ENCODE measurements around the gene DDR1. TPM values are rescaled to one million over a fixed set of nuclear protein-coding genes. Genes with fewer than 3 reads are reported as not detected.

The DDR1 gene
- total RNA-seq, 4 donors from 2014 or later, result 149 to 322 (median 230) TPM

DNA sequence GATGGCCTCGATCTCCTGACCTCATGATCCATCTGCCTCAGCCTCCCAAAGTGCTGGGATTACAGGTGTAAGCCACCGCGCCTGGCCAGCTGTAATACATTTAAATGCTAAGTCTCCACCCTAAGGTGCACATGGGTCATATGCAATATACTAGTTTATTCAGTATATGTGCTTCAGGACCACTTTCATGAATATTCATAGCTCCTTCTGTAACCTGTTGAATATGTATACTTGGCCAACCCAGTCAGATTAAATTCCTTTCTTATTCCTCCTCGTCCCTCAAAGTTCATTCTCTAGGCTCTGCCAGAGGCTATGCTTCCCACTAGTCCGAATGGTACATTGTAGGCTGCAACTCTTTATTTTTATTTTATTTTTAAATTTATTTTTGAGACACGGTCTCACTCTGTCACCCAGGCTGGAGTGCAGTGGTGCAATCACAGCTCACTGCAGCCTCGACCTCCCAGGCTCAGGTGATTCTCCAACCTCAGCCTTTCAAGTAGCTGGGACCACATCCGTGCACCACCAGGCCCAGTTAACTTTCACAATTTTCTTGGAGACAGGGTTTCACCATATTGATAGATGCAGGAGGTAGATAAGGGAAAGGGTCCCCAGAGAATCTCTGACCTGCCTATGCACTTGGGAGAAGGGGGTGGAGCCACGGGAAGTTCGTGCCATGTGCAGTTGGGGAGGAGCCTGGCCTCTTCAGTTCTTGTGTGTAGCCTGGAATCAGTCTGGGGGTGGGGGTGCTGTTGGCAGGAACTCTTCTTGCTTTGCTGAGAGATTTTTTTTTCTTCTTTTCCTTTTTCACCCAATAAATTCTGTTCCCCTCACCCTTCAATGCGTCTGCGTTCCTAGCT lies 41.3 kb upstream of the DDR1 start:
- no peaks in the 10 kb centered on the region for H3K36me3 ChIP-seq
- peaks cover 0 to 34% (median 11%) of the 10 kb centered on the region in 4 donors for H3K4me1 ChIP-seq
- DNase-seq, result no peak
- no peak for TF ChIP-seq POLR2AphosphoS5 (IDR thresholded peaks at IDR 0.05)
- no peak for TF ChIP-seq CTCF (IDR thresholded peaks at IDR 0.05)
- no peak for TF ChIP-seq EP300 (IDR thresholded peaks at IDR 0.05; ENCODE audit: low read depth)
- TF ChIP-seq POLR2A (IDR thresholded peaks at IDR 0.05), result no peak
- H3K9me3 ChIP-seq, result no peaks in the 10 kb centered on the region
- H3K27ac ChIP-seq, result no peak overlapping the region
- intact Hi-C loops (cut with DNase I; ENCODE audit: low total_unique reads), result loop anchor here (5.0 kb wide), 1 partner anchor 679 kb away; no protein-coding TSS in a partner anchor
- no peak overlapping the region for H3K4me3 ChIP-seq
- in situ Hi-C loops (cut with MboI; ENCODE audit: low pct_ligation_motif_present in 1 of 4, low pct_unique_long_range_greater_than_20kb in 1 of 4, low sequenced_read_pairs in 3 of 4), result no loop called here
- 80 to 82% methylated on average over 11 to 12 of the region's 12 CpGs for WGBS, 2 donors (ENCODE audit: low coverage in 1 of 2)
- H3K27me3 ChIP-seq, result no peaks in the 10 kb centered on the region

GRCh38 chr6:30843611-30843998 lies 40.7 kb upstream of the DDR1 start:
- DNase-seq, result no peak

GRCh38 chr6:30844118-30844535 lies 40.2 kb upstream of the DDR1 start:
- no peaks in the 10 kb centered on the region for H3K27me3 ChIP-seq
- H3K36me3 ChIP-seq, result no peaks in the 10 kb centered on the region
- 97% methylated on average over 3 of the region's 3 CpGs; no CpG with 5 or more reads in 1 of the 2 donors for WGBS, 2 donors (ENCODE audit: low coverage in 1 of 2)
- H3K4me1 ChIP-seq, result peaks cover 0 to 31% (median 9%) of the 10 kb centered on the region in 4 donors
- no peak for TF ChIP-seq EP300 (IDR thresholded peaks at IDR 0.05; ENCODE audit: low read depth)
- no peak for TF ChIP-seq CTCF (IDR thresholded peaks at IDR 0.05)
- TF ChIP-seq POLR2A (IDR thresholded peaks at IDR 0.05), result no peak
- TF ChIP-seq POLR2AphosphoS5 (IDR thresholded peaks at IDR 0.05), result no peak
- H3K4me3 ChIP-seq, result no peak overlapping the region
- intact Hi-C loops (cut with DNase I; ENCODE audit: low total_unique reads), result loop anchor here (5.0 kb wide), 1 partner anchor 678 kb away; no protein-coding TSS in a partner anchor
- no peak for DNase-seq
- no peaks in the 10 kb centered on the region for H3K9me3 ChIP-seq
- H3K27ac ChIP-seq, result no peak overlapping the region
- in situ Hi-C loops (cut with MboI; ENCODE audit: low pct_ligation_motif_present in 1 of 4, low pct_unique_long_range_greater_than_20kb in 1 of 4, low sequenced_read_pairs in 3 of 4), result no loop called here

More at GRCh38 chr6:30843611-30843998, 40.7 kb upstream of the DDR1 start:
- Histone ChIP-seq H3K27me3 (no peaks in the 10 kb centered on the region), H3K27ac (no peak overlapping the region), H3K4me1 (peaks cover 0 to 34% (median 11%) of the 10 kb centered on the region in 4 donors), H3K4me3 (no peak overlapping the region), H3K9me3 (no peaks in the 10 kb centered on the region), H3K36me3 (no peaks in the 10 kb centered on the region)
- in situ Hi-C loops (cut with MboI; ENCODE audit: low pct_ligation_motif_present in 1 of 4, low pct_unique_long_range_greater_than_20kb in 1 of 4, low sequenced_read_pairs in 3 of 4) (no loop called here), intact Hi-C loops (cut with DNase I; ENCODE audit: low total_unique reads) (loop anchor here (5.0 kb wide), 1 partner anchor 679 kb away; no protein-coding TSS in a partner anchor)
- 46 to 60% methylated on average over 3 of the region's 3 CpGs for whole genome bisulfite sequencing, 2 donors (ENCODE audit: low coverage in 1 of 2)
- no peak for TF ChIP-seq CTCF (IDR thresholded peaks at IDR 0.05)

DNA sequence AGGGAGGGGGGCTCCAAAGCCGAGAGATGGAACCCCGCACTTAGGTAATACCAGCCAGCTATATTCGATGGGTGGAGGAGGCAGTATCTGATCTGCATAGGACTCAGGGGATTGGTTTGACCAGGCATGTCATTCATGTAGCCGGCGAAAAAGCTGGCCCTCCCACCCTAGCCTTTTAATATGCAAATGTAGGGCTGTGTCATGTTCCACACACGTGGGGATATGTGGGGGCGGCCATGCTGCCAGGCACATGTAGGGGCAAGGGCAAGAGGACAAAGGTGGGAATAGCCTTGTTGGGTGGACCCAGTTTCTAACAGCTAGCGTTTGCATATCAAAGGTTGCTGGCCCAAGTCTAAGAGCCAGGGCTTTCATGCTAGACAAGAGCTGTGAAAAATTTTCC lies 39.1 kb upstream of the DDR1 start:
- no peak overlapping the region for H3K4me3 ChIP-seq
- H3K9me3 ChIP-seq, result no peaks in the 10 kb centered on the region
- TF ChIP-seq POLR2AphosphoS5 (IDR thresholded peaks at IDR 0.05) (no peak), POLR2A (IDR thresholded peaks at IDR 0.05) (no peak), CTCF (IDR thresholded peaks at IDR 0.05) (no peak), EP300 (IDR thresholded peaks at IDR 0.05; ENCODE audit: low read depth) (no peak)
- peaks cover 0 to 22% (median 6%) of the 10 kb centered on the region in 4 donors for H3K4me1 ChIP-seq
- H3K27ac ChIP-seq, result no peak overlapping the region
- no peaks in the 10 kb centered on the region for H3K36me3 ChIP-seq
- intact Hi-C loops (cut with DNase I; ENCODE audit: low total_unique reads) (no loop called here), in situ Hi-C loops (cut with MboI; ENCODE audit: low pct_ligation_motif_present in 1 of 4, low pct_unique_long_range_greater_than_20kb in 1 of 4, low sequenced_read_pairs in 3 of 4) (no loop called here)
- H3K27me3 ChIP-seq, result no peaks in the 10 kb centered on the region
- 69 to 100% methylated on average over 1 to 8 of the region's 8 CpGs for WGBS, 2 donors (ENCODE audit: low coverage in 1 of 2)
- DNase-seq, result no peak
